HCT116 (cell line): ENCODE measurements around the gene PDE2A. TPM values are rescaled to one million over a fixed set of nuclear protein-coding genes. Genes with fewer than 3 reads are reported as not detected.

ENCODE experiments used
- ATAC-seq: fragments of 200-7000 bp; cut with Tn5 transposase; 2 replicates; pipeline ENCODE4 v1.9.1; 2020; ENCODE audit warnings: mild to moderate bottlenecking, moderate library complexity
- BruUV-seq: library from RNA; stranded (reverse); fragments of 400-500 nt; replicated peaks from 2 replicates; lab custom pipeline; 2021; lab: Mats Ljungman, UMichigan
- CTCF ChIA-PET: fragments of 300-600 bp; sonication (Branson Sonifier 250); formaldehyde crosslinking; loops from one replicate; lab custom pipeline; 2021; ENCODE audit warnings: antibody characterized with exemption; lab: Charles Lee
- POLR2A ChIA-PET: fragments of 300-600, 350-600 bp; sonication (Branson Sonifier 250); formaldehyde crosslinking; loops from one replicate; lab custom pipeline; 2021; ENCODE audit warnings: antibody characterized with exemption; lab: Charles Lee
- RAD21 ChIA-PET, 2 experiments: fragments of 300-600 bp; sonication (Branson Sonifier 250); formaldehyde crosslinking; loops; one replicate each; lab custom pipeline; 2023; ENCODE audit warnings: low total read pairs in 2 of 2; ENCODE audit not compliant: uncharacterized antibody in 2 of 2, unreplicated experiment in 2 of 2, low non-redundant PET in 1 of 2; lab: Charles Lee
- DNase-seq: peaks from one replicate; pipeline ENCODE4 v3.0.0-alpha.2; 2010; ENCODE audit warnings: low read depth, low spot score
- H2AFZ ChIP-seq: fragments of 200-600 bp; shearing (Covaris generic), sonication (generic); 2 replicates; pipeline ENCODE4 v1.6.1; 2017; ENCODE audit warnings: low read depth, mixed run types, mixed read lengths, antibody characterized with exemption, low read length; ENCODE audit not compliant: poor library complexity, severe bottlenecking
- H3K27ac ChIP-seq: 2 replicates; pipeline ENCODE4 v1.5.1; 2012; ENCODE audit warnings: low read depth, low read length
- H3K27me3 ChIP-seq: fragments of 200-600 bp; sonication (generic); 2 replicates; pipeline ENCODE4 v1.6.1; 2016; ENCODE audit warnings: mixed run types, low read length, mixed read lengths; ENCODE audit not compliant: insufficient read depth
- H3K36me3 ChIP-seq, 2 experiments: fragments of 200-500 bp in 1 of 2; fragments of 200-600 bp in 1 of 2; sonication (Bioruptor generic) in 1 of 2; sonication (generic) in 1 of 2; 2 replicates each; pipeline versions ENCODE4 v1.5.1 to v1.6.1; 2014 to 2016; ENCODE audit warnings: low read length in 2 of 2, inconsistent platforms in 1 of 2, mixed read lengths in 1 of 2, mixed run types in 1 of 2; ENCODE audit not compliant: insufficient read depth in 2 of 2, control insufficient read depth in 1 of 2
- H3K4me1 ChIP-seq, 2 experiments: fragments of 200-600 bp in 1 of 2; sonication (generic) in 1 of 2; 2 replicates each; pipeline versions ENCODE4 v1.5.1 to v1.6.1; 2012 to 2017; ENCODE audit warnings: low read length in 2 of 2, inconsistent platforms in 1 of 2, mild to moderate bottlenecking in 1 of 2, mixed read lengths in 1 of 2, mixed run types in 1 of 2, moderate library complexity in 1 of 2; ENCODE audit not compliant: insufficient read depth in 2 of 2, control insufficient read depth in 1 of 2
- H3K4me2 ChIP-seq: fragments of 200-600 bp; sonication (generic); 2 replicates; pipeline ENCODE4 v1.6.1; 2017; ENCODE audit warnings: mixed run types, low read length, mixed read lengths
- H3K4me3 ChIP-seq, 2 experiments: fragments of 200-600 bp in 1 of 2; sonication (generic) in 1 of 2; replicated peaks in 1 of 2; 2 replicates each; pipeline ENCODE4 v1.5.1; 2011 to 2016; ENCODE audit warnings: low read length in 2 of 2, control low read depth in 1 of 2, low read depth in 1 of 2, mild to moderate bottlenecking in 1 of 2, mixed read lengths in 1 of 2, mixed run types in 1 of 2
- H3K79me2 ChIP-seq: fragments of 200-600 bp; sonication (generic); 2 replicates; pipeline ENCODE4 v1.6.1; 2017; ENCODE audit warnings: mild to moderate bottlenecking, mixed run types, low read length, moderate library complexity, mixed read lengths; ENCODE audit not compliant: insufficient read depth
- H3K9ac ChIP-seq: fragments of 200-600 bp; sonication (generic); 2 replicates; pipeline ENCODE4 v1.6.1; 2016; ENCODE audit warnings: low read length, mixed read lengths
- H3K9me2 ChIP-seq: fragments of 200-600 bp; sonication (generic), shearing (Covaris generic); 2 replicates; pipeline ENCODE4 v1.6.1; 2017; ENCODE audit warnings: mixed run types, mild to moderate bottlenecking, moderate library complexity; ENCODE audit not compliant: insufficient read depth
- H3K9me3 ChIP-seq, 2 experiments: fragments of 200-500 bp in 1 of 2; fragments of 200-600 bp in 1 of 2; sonication (Bioruptor generic) in 1 of 2; sonication (generic) in 1 of 2; 2 replicates each; pipeline ENCODE4 v1.6.1; 2014 to 2017; ENCODE audit warnings: low read length in 2 of 2, mixed read lengths in 2 of 2, inconsistent platforms in 1 of 2, low read depth in 1 of 2, mild to moderate bottlenecking in 1 of 2, mixed run types in 1 of 2, moderate library complexity in 1 of 2; ENCODE audit not compliant: control insufficient read depth in 1 of 2, insufficient read depth in 1 of 2
- H4K20me1 ChIP-seq: fragments of 200-600 bp; sonication (generic), shearing (Covaris generic); 2 replicates; pipeline ENCODE4 v1.6.1; 2017; ENCODE audit warnings: mixed run types, mild to moderate bottlenecking, moderate library complexity; ENCODE audit not compliant: insufficient read depth
- CBX3 ChIP-seq: IDR thresholded peaks from 2 replicates; pipeline ENCODE4 v1.6.1; 2012; ENCODE audit warnings: low read depth
- CEBPB ChIP-seq: IDR thresholded peaks from 2 replicates; pipeline ENCODE4 v1.6.1; 2012; ENCODE audit warnings: low read depth
- FOSL1 ChIP-seq: IDR thresholded peaks from 2 replicates; pipeline ENCODE4 v1.6.1; 2012; ENCODE audit warnings: low read depth
- JUND ChIP-seq: IDR thresholded peaks from 2 replicates; pipeline ENCODE4 v1.6.1; 2012
- MAX ChIP-seq: IDR thresholded peaks from 2 replicates; pipeline ENCODE4 v1.6.1; 2012
- SIN3A ChIP-seq: IDR thresholded peaks from 2 replicates; pipeline ENCODE4 v1.6.1; 2012; ENCODE audit warnings: low read depth
- SRF ChIP-seq: IDR thresholded peaks from 2 replicates; pipeline ENCODE4 v1.6.1; 2012; ENCODE audit warnings: low read depth
- TCF7L2 ChIP-seq: IDR thresholded peaks from 2 replicates; pipeline ENCODE4 v1.7.0; 2011; ENCODE audit warnings: borderline replicate concordance, inconsistent platforms; ENCODE audit not compliant: insufficient read depth, insufficient read length; ENCODE audit errors: extremely low read depth
- intact Hi-C: fragments of 100-400 bp; cut with micrococcal nuclease; formaldehyde crosslinking; loops from 2 replicates; pipeline ENCODE4 v1.10.0; 2022
- total RNA-seq: library from RNA; stranded (reverse); gene quantifications from one replicate; pipeline ENCODE4 v1.2.1, GENCODE V29; 2021; ENCODE audit not compliant: unreplicated experiment

PDE2A gene
- total RNA-seq, 1 experiment from 2014 or later: 7.6 TPM

- Histone ChIP-seq H3K9ac (no peak overlapping the region), H3K9me3 (no peaks in the 10 kb centered on the region), H3K79me2 (no peaks in the 10 kb centered on the region), H3K4me1 (no peaks in the 10 kb centered on the region), H3K4me3 (no peak overlapping the region), H3K27me3 (no peaks in the 10 kb centered on the region; the same call in 1 of the 2 replicates), H3K27ac (no peak overlapping the region), H2AFZ (no peak overlapping the region), H3K9me2 (no peaks in the 10 kb centered on the region), H3K4me2 (no peak overlapping the region), H4K20me1 (no peaks in the 10 kb centered on the region), H3K36me3 (no peaks in the 10 kb centered on the region)
- no TSS peak for BruUV-seq
- no peak for TF ChIP-seq CBX3
- DNase-seq (no peak), ATAC-seq (no peak)
- ChIA-PET RAD21 (no interaction called here), POLR2A (no interaction called here), CTCF (no interaction called here)
- intact Hi-C loops: no loop called here
These were observed 81.3 kb downstream of the PDE2A start for GRCh38 chr11:72592698-72593495.

- H3K4me3 ChIP-seq: no peak overlapping the region
- H3K79me2 ChIP-seq: no peaks in the 10 kb centered on the region
- intact Hi-C loops: no loop called here
- DNase-seq (no peak), ATAC-seq (no peak)
- RAD21 ChIA-PET: no interaction called here
- no peak overlapping the region for H3K4me2 ChIP-seq
- POLR2A ChIA-PET: no interaction called here
- no peak overlapping the region for H2AFZ ChIP-seq
- no peaks in the 10 kb centered on the region for H3K36me3 ChIP-seq
- H3K9me2 ChIP-seq: no peaks in the 10 kb centered on the region
- H3K27me3 ChIP-seq: no peaks in the 10 kb centered on the region; the same call in 1 of the 2 replicates
- H4K20me1 ChIP-seq: no peaks in the 10 kb centered on the region
- H3K27ac ChIP-seq: no peak overlapping the region
- no peaks in the 10 kb centered on the region for H3K4me1 ChIP-seq
- no peaks in the 10 kb centered on the region for H3K9me3 ChIP-seq
- no peak overlapping the region for H3K9ac ChIP-seq
- TF ChIP-seq FOSL1 (no peak), CEBPB (no peak), TCF7L2 (no peak), SRF (no peak), MAX (no peak), JUND (no peak), SIN3A (no peak)
- CTCF ChIA-PET: interaction anchor here (0.6 to 1.2 kb wide), 3 partner anchors 18 to 128 kb away, joined by 3 to 5 read pairs (median 3); no protein-coding TSS in a partner anchor
- no TSS peak for BruUV-seq
These were observed 82.3 kb downstream of the PDE2A start for GRCh38 chr11:72591785-72592502.
